SU-DHL-6 (cell line): ENCODE measurements around the gene IGSF21.

Experiments used
- H2AFZ ChIP-seq: fragments of 200-600 bp; sonication (generic); 2 replicates; pipeline ENCODE4 v1.6.1; 2014; ENCODE audit warnings: low read depth, mild to moderate bottlenecking, moderate library complexity, mixed read lengths, antibody characterized with exemption, low read length; ENCODE audit not compliant: severe bottlenecking
- H3F3A ChIP-seq: fragments of 200-600 bp; shearing (Covaris generic); 2 replicates; pipeline ENCODE4 v1.6.0; 2016; ENCODE audit warnings: antibody characterized with exemption, mild to moderate bottlenecking; ENCODE audit not compliant: insufficient read depth
- H3K27ac ChIP-seq: fragments of 200-600 bp; sonication (generic); 2 replicates; pipeline ENCODE4 v1.5.1; 2016; ENCODE audit warnings: low read depth, mild to moderate bottlenecking, low read length, moderate library complexity, mixed read lengths
- H3K27me3 ChIP-seq: fragments of 200-600 bp; sonication (generic), shearing (Covaris generic); 2 replicates; pipeline ENCODE4 v1.6.0; 2014; ENCODE audit warnings: mild to moderate bottlenecking, low read length
- H3K36me3 ChIP-seq: fragments of 200-600 bp; sonication (generic); 2 replicates; pipeline ENCODE4 v1.6.1; 2014; ENCODE audit warnings: mild to moderate bottlenecking, low read length, mixed read lengths
- H3K4me2 ChIP-seq: fragments of 300-600, 200-600 bp; shearing (Covaris generic), sonication (generic); 2 replicates; pipeline ENCODE4 v1.6.0; 2014; ENCODE audit warnings: low read length, low read depth, mild to moderate bottlenecking; ENCODE audit not compliant: poor library complexity, severe bottlenecking
- H3K4me3 ChIP-seq: fragments of 200-600 bp; sonication (generic); 2 replicates; pipeline ENCODE4 v1.5.1; 2014; ENCODE audit warnings: antibody characterized with exemption, low read length, mild to moderate bottlenecking, mixed read lengths; ENCODE audit not compliant: insufficient read depth, poor library complexity, severe bottlenecking
- H3K79me2 ChIP-seq: fragments of 200-600 bp; sonication (generic); 2 replicates; pipeline ENCODE4 v1.6.1; 2014; ENCODE audit warnings: mild to moderate bottlenecking, low read length, moderate library complexity; ENCODE audit not compliant: insufficient read depth
- H3K9ac ChIP-seq: fragments of 200-600 bp; sonication (generic); 2 replicates; pipeline ENCODE4 v1.7.0; 2014; ENCODE audit warnings: mild to moderate bottlenecking, low read length
- H3K9me2 ChIP-seq: fragments of 200-600 bp; sonication (generic); replicated peaks from 2 replicates; pipeline ENCODE4 v1.6.1; 2014; ENCODE audit warnings: low read length; ENCODE audit not compliant: insufficient read depth
- H3K9me3 ChIP-seq: fragments of 200-600 bp; sonication (generic); 2 replicates; pipeline ENCODE4 v1.6.1; 2014; ENCODE audit warnings: low read length, mixed read lengths; ENCODE audit not compliant: insufficient read depth
- H4K20me1 ChIP-seq: fragments of 200-600 bp; sonication (generic); 2 replicates; pipeline ENCODE4 v1.6.1; 2014; ENCODE audit warnings: low read depth, mild to moderate bottlenecking, antibody characterized with exemption, low read length, moderate library complexity, mixed read lengths
- EZH2phosphoT487 ChIP-seq: fragments of 200-600 bp; sonication (generic), shearing (Covaris generic); conservative IDR thresholded peaks from 2 replicates; pipeline ENCODE4 v1.6.1; 2018; ENCODE audit warnings: mild to moderate bottlenecking, antibody characterized with exemption, low read length, moderate library complexity, mixed read lengths
- TF ChIP-seq, protein P1 (sequence below): fragments of 200-600 bp; sonication (generic); IDR thresholded peaks from one replicate; pipeline ENCODE4 v1.5.1; 2017; ENCODE audit warnings: antibody characterized with exemption, mild to moderate bottlenecking, low read length, moderate library complexity; ENCODE audit not compliant: insufficient read depth, poor library complexity, severe bottlenecking

The IGSF21 gene

GRCh38 chr1:18284805-18285537 is 177.4 kb downstream of the IGSF21 start:
- TF ChIP-seq, protein P1, sequence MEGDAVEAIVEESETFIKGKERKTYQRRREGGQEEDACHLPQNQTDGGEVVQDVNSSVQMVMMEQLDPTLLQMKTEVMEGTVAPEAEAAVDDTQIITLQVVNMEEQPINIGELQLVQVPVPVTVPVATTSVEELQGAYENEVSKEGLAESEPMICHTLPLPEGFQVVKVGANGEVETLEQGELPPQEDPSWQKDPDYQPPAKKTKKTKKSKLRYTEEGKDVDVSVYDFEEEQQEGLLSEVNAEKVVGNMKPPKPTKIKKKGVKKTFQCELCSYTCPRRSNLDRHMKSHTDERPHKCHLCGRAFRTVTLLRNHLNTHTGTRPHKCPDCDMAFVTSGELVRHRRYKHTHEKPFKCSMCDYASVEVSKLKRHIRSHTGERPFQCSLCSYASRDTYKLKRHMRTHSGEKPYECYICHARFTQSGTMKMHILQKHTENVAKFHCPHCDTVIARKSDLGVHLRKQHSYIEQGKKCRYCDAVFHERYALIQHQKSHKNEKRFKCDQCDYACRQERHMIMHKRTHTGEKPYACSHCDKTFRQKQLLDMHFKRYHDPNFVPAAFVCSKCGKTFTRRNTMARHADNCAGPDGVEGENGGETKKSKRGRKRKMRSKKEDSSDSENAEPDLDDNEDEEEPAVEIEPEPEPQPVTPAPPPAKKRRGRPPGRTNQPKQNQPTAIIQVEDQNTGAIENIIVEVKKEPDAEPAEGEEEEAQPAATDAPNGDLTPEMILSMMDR = no peak
- no peak for TF ChIP-seq EZH2phosphoT487
- no peak overlapping the region for H2AFZ ChIP-seq
- H3K9me3 ChIP-seq = no peaks in the 10 kb centered on the region
- no peak overlapping the region for H3K4me2 ChIP-seq
- H3F3A ChIP-seq = no peaks in the 10 kb centered on the region
- H3K79me2 ChIP-seq = no peaks in the 10 kb centered on the region
- H3K27me3 ChIP-seq = no peaks in the 10 kb centered on the region
- no peaks in the 10 kb centered on the region for H4K20me1 ChIP-seq
- no peaks in the 10 kb centered on the region for H3K36me3 ChIP-seq
- H3K4me3 ChIP-seq = no peak overlapping the region
- no peaks in the 10 kb centered on the region for H3K9me2 ChIP-seq
- no peak overlapping the region for H3K27ac ChIP-seq
- H3K9ac ChIP-seq = no peak overlapping the region

- Histone ChIP-seq H3K9me3 (no peaks in the 10 kb centered on the region), H2AFZ (no peak overlapping the region), H4K20me1 (no peaks in the 10 kb centered on the region), H3K27ac (no peak overlapping the region), H3K36me3 (no peaks in the 10 kb centered on the region), H3K27me3 (no peaks in the 10 kb centered on the region), H3K4me3 (no peak overlapping the region), H3K4me2 (no peak overlapping the region), H3F3A (no peaks in the 10 kb centered on the region), H3K9ac (no peak overlapping the region), H3K79me2 (no peaks in the 10 kb centered on the region), H3K9me2 (no peaks in the 10 kb centered on the region)
- no peak for TF ChIP-seq EZH2phosphoT487
- TF ChIP-seq, protein P1 = no peak
Observed at GRCh38 chr1:18285538-18285924, 177.9 kb downstream of the IGSF21 start.

GRCh38 chr1:18288722-18289121 is 181.1 kb downstream of the IGSF21 start:
- H4K20me1 ChIP-seq = no peaks in the 10 kb centered on the region
- H3K79me2 ChIP-seq = no peaks in the 10 kb centered on the region
- no peak overlapping the region for H3K9ac ChIP-seq
- H3K9me3 ChIP-seq = no peaks in the 10 kb centered on the region
- no peaks in the 10 kb centered on the region for H3F3A ChIP-seq
- TF ChIP-seq, protein P1 = no peak
- no peak for TF ChIP-seq EZH2phosphoT487
- no peaks in the 10 kb centered on the region for H3K27me3 ChIP-seq
- no peaks in the 10 kb centered on the region for H3K36me3 ChIP-seq
- H3K4me3 ChIP-seq = no peak overlapping the region
- H3K27ac ChIP-seq = no peak overlapping the region
- no peaks in the 10 kb centered on the region for H3K9me2 ChIP-seq
- H3K4me2 ChIP-seq = no peak overlapping the region
- H2AFZ ChIP-seq = no peak overlapping the region
